ENCODE data around the gene PDE4DIP. TPM values are rescaled to one million over a fixed set of nuclear protein-coding genes. Genes with fewer than 3 reads are reported as not detected.
"Not testable (repeated sequence)": the region's sequence is repeated elsewhere in the genome, so short reads cannot be mapped to it uniquely, and the experiment has no call there.

PDE4DIP gene
- total and polyA plus RNA-seq, 2 experiments from 2014 or later, result 16.5 to 35.2 TPM

- not testable (repeated sequence) for H3K79me2 ChIP-seq (replicated peaks; ENCODE audit: insufficient read depth); H4K20me1 ChIP-seq (replicated peaks; ENCODE audit: insufficient read depth); H3F3A ChIP-seq (replicated peaks; ENCODE audit: low read depth); H3K27me3 ChIP-seq (ENCODE audit: insufficient read depth); H3K9me2 ChIP-seq (ENCODE audit: insufficient read depth); H2AFZ ChIP-seq; H3K4me1 Mint-ChIP-seq; H3K27me3 Mint-ChIP-seq (ENCODE audit: insufficient read depth, low read depth, poor library complexity); H3K4me1 ChIP-seq (ENCODE audit: insufficient read depth); ATAC-seq; H3K36me3 ChIP-seq (ENCODE audit: insufficient read depth); H3K36me3 Mint-ChIP-seq (ENCODE audit: low read depth); H3K4me3 Mint-ChIP-seq; H3K27ac Mint-ChIP-seq; H3K27ac ChIP-seq (ENCODE audit: low read depth); H3K9me3 Mint-ChIP-seq; H3K4me3 ChIP-seq; DNase-seq (ENCODE audit: low spot score); H3K4me2 ChIP-seq
Observed at GRCh38 chr1:148885219-148885618, 41.0 kb downstream of the PDE4DIP start.

DNA sequence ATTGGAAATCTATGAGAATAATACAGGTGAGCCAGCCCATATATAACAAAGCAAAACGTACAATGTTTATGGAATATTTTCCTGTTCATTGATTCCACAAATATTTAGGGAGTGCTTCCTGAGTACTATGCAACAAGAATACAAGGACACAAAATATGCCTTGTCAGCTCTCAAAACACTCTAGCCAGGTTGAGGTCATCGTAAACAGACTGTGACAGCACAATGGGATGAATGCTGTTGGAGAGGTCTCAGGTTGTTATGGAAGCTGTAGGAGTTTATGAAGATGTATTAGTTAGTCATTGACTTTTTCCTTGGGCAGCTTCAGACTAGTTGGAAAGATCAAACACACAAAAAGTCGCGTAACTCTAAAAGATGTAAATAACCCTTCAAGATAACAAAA is 42.1 kb downstream of the PDE4DIP start:
- H3K36me3 ChIP-seq (ENCODE audit: insufficient read depth); H3K27me3 ChIP-seq (ENCODE audit: insufficient read depth); DNase-seq (ENCODE audit: low spot score); H3K36me3 Mint-ChIP-seq (ENCODE audit: low read depth); H3K4me2 ChIP-seq; H3K27me3 Mint-ChIP-seq (ENCODE audit: insufficient read depth, low read depth, poor library complexity); H4K20me1 ChIP-seq (replicated peaks; ENCODE audit: insufficient read depth); H3K4me3 Mint-ChIP-seq; H2AFZ ChIP-seq; ATAC-seq; H3K4me1 ChIP-seq (ENCODE audit: insufficient read depth); H3K27ac ChIP-seq (ENCODE audit: low read depth); H3K27ac Mint-ChIP-seq; H3K4me1 Mint-ChIP-seq; H3F3A ChIP-seq (replicated peaks; ENCODE audit: low read depth); H3K79me2 ChIP-seq (replicated peaks; ENCODE audit: insufficient read depth); H3K4me3 ChIP-seq; H3K9me3 Mint-ChIP-seq; H3K9me2 ChIP-seq (ENCODE audit: insufficient read depth): not testable (repeated sequence)

GRCh38 chr1:148888597-148888996 is 44.4 kb downstream of the PDE4DIP start:
- not testable (repeated sequence) for H3K4me1 ChIP-seq (ENCODE audit: insufficient read depth); H2AFZ ChIP-seq; H3K27me3 Mint-ChIP-seq (ENCODE audit: insufficient read depth, low read depth, poor library complexity); H3K4me3 ChIP-seq; ATAC-seq; H3K36me3 ChIP-seq (ENCODE audit: insufficient read depth); H3K36me3 Mint-ChIP-seq (ENCODE audit: low read depth); H3K9me2 ChIP-seq (ENCODE audit: insufficient read depth); H3K27ac ChIP-seq (ENCODE audit: low read depth); H3K27ac Mint-ChIP-seq; DNase-seq (ENCODE audit: low spot score); H3K27me3 ChIP-seq (ENCODE audit: insufficient read depth); H3K4me1 Mint-ChIP-seq; H4K20me1 ChIP-seq (replicated peaks; ENCODE audit: insufficient read depth); H3K79me2 ChIP-seq (replicated peaks; ENCODE audit: insufficient read depth); H3K9me3 Mint-ChIP-seq; H3K4me3 Mint-ChIP-seq; H3K4me2 ChIP-seq; H3F3A ChIP-seq (replicated peaks; ENCODE audit: low read depth)

GRCh38 chr1:148889267-148890074 is 45.2 kb downstream of the PDE4DIP start:
- H3K27me3 Mint-ChIP-seq (ENCODE audit: insufficient read depth, low read depth, poor library complexity); H3K9me3 Mint-ChIP-seq; H3K36me3 Mint-ChIP-seq (ENCODE audit: low read depth): not testable (repeated sequence)

DNA sequence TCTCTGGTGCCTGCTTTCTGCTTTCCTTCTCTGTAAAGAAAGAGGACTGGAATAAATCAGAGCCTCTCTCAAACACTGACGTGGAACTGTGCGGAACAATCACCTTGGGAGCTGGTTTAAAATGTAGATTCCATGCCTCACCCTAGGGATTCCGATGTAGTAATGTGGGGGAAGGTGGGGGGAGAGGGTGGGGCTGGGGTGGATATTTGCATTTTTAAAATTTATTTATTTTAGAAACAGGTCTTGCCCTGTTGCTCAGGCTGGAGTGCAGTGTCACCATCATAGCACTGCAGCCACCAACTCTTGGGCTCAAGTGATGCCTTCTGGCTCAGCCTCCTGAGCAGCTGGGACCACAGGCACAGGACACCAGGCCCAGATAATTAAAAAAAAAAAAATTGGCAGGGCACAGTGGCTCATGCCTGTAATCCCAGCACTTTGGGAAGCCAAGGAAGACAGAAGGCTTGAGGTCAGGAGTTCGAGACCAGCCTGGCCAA is 45.9 kb downstream of the PDE4DIP start:
- H3K9me2 ChIP-seq (ENCODE audit: insufficient read depth); H3K27ac ChIP-seq (ENCODE audit: low read depth); H3K4me3 Mint-ChIP-seq; H3K79me2 ChIP-seq (replicated peaks; ENCODE audit: insufficient read depth); H2AFZ ChIP-seq; H3K36me3 Mint-ChIP-seq (ENCODE audit: low read depth); H3F3A ChIP-seq (replicated peaks; ENCODE audit: low read depth); H3K27me3 ChIP-seq (ENCODE audit: insufficient read depth); H3K4me1 ChIP-seq (ENCODE audit: insufficient read depth); DNase-seq (ENCODE audit: low spot score); H3K36me3 ChIP-seq (ENCODE audit: insufficient read depth); H4K20me1 ChIP-seq (replicated peaks; ENCODE audit: insufficient read depth); H3K4me2 ChIP-seq; H3K4me1 Mint-ChIP-seq; H3K27ac Mint-ChIP-seq; H3K27me3 Mint-ChIP-seq (ENCODE audit: insufficient read depth, low read depth, poor library complexity); H3K4me3 ChIP-seq; H3K9me3 Mint-ChIP-seq: not testable (repeated sequence)
- ATAC-seq, result peak; percentile 16; the same call in 2 of the 3 replicates

More at GRCh38 chr1:148889267-148890074, 45.2 kb downstream of the PDE4DIP start:
- not testable (repeated sequence) for H3K27ac Mint-ChIP-seq; H3K9me2 ChIP-seq (ENCODE audit: insufficient read depth); H2AFZ ChIP-seq; H3K4me3 Mint-ChIP-seq; H3K4me3 ChIP-seq; H3K36me3 ChIP-seq (ENCODE audit: insufficient read depth); H3K79me2 ChIP-seq (replicated peaks; ENCODE audit: insufficient read depth); DNase-seq (ENCODE audit: low spot score); H3K4me1 ChIP-seq (ENCODE audit: insufficient read depth); H3F3A ChIP-seq (replicated peaks; ENCODE audit: low read depth); H3K27ac ChIP-seq (ENCODE audit: low read depth); H3K27me3 ChIP-seq (ENCODE audit: insufficient read depth); H3K4me1 Mint-ChIP-seq; H4K20me1 ChIP-seq (replicated peaks; ENCODE audit: insufficient read depth)
- 0 out of 2 replicates have a peak overlapping the region, but pooled peaks have one; percentile 51 for H3K4me2 ChIP-seq
- ATAC-seq, result peak; percentile 74

DNA sequence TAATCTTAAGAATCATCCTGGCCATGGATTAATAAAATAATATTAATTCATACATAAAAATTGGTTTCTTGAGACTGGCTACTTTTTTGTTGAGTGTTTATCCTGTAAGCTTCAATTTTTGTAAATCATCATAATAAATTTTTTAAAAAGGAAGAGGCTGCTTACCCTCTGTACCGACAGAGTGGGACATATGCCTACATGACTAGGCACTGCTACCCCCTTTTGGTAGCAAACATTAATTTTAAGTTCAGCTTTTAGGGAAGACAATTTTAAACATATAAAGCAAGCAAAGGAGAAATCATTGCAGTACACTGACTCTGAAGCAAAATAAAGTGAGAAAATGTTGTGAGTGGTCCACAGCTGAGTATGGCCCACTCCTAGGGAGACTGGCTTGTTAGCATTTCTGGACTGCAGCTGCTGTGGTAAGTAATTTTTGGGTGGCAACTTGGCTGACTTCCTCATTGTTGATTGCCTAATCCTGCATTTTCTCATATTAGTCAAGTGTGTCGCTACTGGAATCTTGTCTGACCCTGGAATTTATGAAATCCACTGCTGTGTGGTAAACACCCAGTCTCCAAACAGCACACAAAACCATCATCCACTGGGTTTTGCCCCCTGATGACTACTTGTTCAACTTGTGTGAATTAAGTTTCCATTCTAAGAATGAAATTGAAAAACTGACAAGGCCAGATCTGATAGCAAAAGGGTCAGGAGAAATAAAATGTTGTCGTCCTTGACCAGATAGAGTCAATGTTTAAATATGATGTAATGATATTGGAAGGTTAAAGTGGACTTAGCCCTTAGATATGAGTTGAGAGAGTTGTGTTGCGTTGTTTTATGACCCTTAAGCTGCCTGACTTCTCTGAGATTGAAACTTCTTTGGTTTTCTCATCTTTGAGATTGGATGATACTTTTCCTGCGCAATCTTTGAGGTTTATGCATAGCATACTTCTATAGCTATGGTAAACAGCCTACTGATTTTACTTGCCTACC is 50.4 kb downstream of the PDE4DIP start:
- H3K27ac ChIP-seq (ENCODE audit: low read depth); DNase-seq (ENCODE audit: low spot score); H3K79me2 ChIP-seq (replicated peaks; ENCODE audit: insufficient read depth); H3K4me1 Mint-ChIP-seq; H3K36me3 ChIP-seq (ENCODE audit: insufficient read depth); H3K27me3 ChIP-seq (ENCODE audit: insufficient read depth); H3K4me3 Mint-ChIP-seq; H2AFZ ChIP-seq; H3K4me2 ChIP-seq; H3K36me3 Mint-ChIP-seq (ENCODE audit: low read depth); H3F3A ChIP-seq (replicated peaks; ENCODE audit: low read depth); H3K4me3 ChIP-seq; H3K27me3 Mint-ChIP-seq (ENCODE audit: insufficient read depth, low read depth, poor library complexity); H3K4me1 ChIP-seq (ENCODE audit: insufficient read depth); H3K9me2 ChIP-seq (ENCODE audit: insufficient read depth); H3K27ac Mint-ChIP-seq; H3K9me3 Mint-ChIP-seq; H4K20me1 ChIP-seq (replicated peaks; ENCODE audit: insufficient read depth); ATAC-seq: not testable (repeated sequence)
